Endothelial cell of umbilical vein (primary cell): ENCODE results near the gene RINL. TPM values are rescaled to one million over a fixed set of nuclear protein-coding genes. Genes with fewer than 3 reads are reported as not detected.

Experiments
- BruUV-seq: library from RNA; stranded (reverse); fragments of 400-500 nt; replicated peaks from 2 replicates; lab custom pipeline; 2021; lab: Mats Ljungman, UMichigan
- CTCF ChIA-PET: fragments of 300-600, 350-600 bp; sonication (Branson Sonifier 250); formaldehyde crosslinking; loops from one replicate; lab custom pipeline; 2021; ENCODE audit warnings: antibody characterized with exemption, inconsistent platforms; lab: Charles Lee
- POLR2A ChIA-PET: fragments of 300-600, 350-600 bp; sonication (Branson Sonifier 250); formaldehyde crosslinking; loops from one replicate; lab custom pipeline; 2021; ENCODE audit warnings: antibody characterized with exemption, inconsistent platforms; lab: Charles Lee
- DNase-seq: peaks from one replicate; pipeline ENCODE4 v3.0.0-alpha.2; 2011; ENCODE audit warnings: low read depth, low spot score
- FAIRE-seq: peaks from 2 replicates; lab custom pipeline; 2011; peaks lifted over from hg19 to GRCh38; lab: Jason Lieb, UNC
- H2AFZ ChIP-seq: 2 replicates; pipeline ENCODE4 v1.6.0; 2012; ENCODE audit warnings: low read depth, low read length, control low read depth, inconsistent platforms
- H3K27ac ChIP-seq: 2 replicates; pipeline ENCODE4 v1.5.1; 2011; ENCODE audit warnings: low read depth, mild to moderate bottlenecking, control low read depth, low read length, moderate library complexity; ENCODE audit not compliant: insufficient read depth
- H3K27me3 ChIP-seq, 2 experiments: 2 replicates each; pipeline versions ENCODE4 v1.6.0 to v1.6.1; 2011; ENCODE audit warnings: low read length in 2 of 2, mixed read lengths in 1 of 2; ENCODE audit not compliant: control insufficient read depth in 2 of 2, insufficient read depth in 2 of 2
- H3K36me3 ChIP-seq, 2 experiments: 2 replicates in 1 of 2; 3 replicates in 1 of 2; pipeline ENCODE4 v1.5.1; 2011; ENCODE audit warnings: low read length in 2 of 2, mild to moderate bottlenecking in 1 of 2, moderate library complexity in 1 of 2; ENCODE audit not compliant: control insufficient read depth in 2 of 2, insufficient read depth in 2 of 2; ENCODE audit errors: extremely low read depth in 1 of 2
- H3K4me1 ChIP-seq: 3 replicates; pipeline ENCODE4 v1.5.1; 2011; ENCODE audit warnings: mild to moderate bottlenecking, low read length; ENCODE audit not compliant: control insufficient read depth, insufficient read depth; ENCODE audit errors: extremely low read depth
- H3K4me2 ChIP-seq: 2 replicates; pipeline ENCODE4 v1.6.1; 2011; ENCODE audit warnings: low read length, control low read depth, mixed read lengths; ENCODE audit not compliant: insufficient read depth
- H3K4me3 ChIP-seq, 3 experiments: fragments of 200-600 bp in 1 of 3; sonication (generic), shearing (Covaris generic) in 1 of 3; replicated peaks in 1 of 3; 2 replicates each; pipeline ENCODE4 v1.5.1; 2011 to 2016; ENCODE audit warnings: control low read depth in 3 of 3, low read length in 3 of 3, mild to moderate bottlenecking in 2 of 3, inconsistent platforms in 1 of 3, low read depth in 1 of 3, moderate library complexity in 1 of 3; ENCODE audit not compliant: insufficient read depth in 1 of 3
- H3K79me2 ChIP-seq: 2 replicates; pipeline ENCODE4 v1.6.0; 2012; ENCODE audit warnings: low read length, inconsistent platforms; ENCODE audit not compliant: control insufficient read depth, insufficient read depth
- H3K9ac ChIP-seq: replicated peaks from 2 replicates; pipeline ENCODE3; 2011; ENCODE audit warnings: low read length, control low read depth; ENCODE audit not compliant: insufficient read depth; ENCODE audit errors: extremely low read depth
- H3K9me1 ChIP-seq: replicated peaks from 3 replicates; pipeline ENCODE4 v1.6.0; 2011; ENCODE audit warnings: mild to moderate bottlenecking, low read length; ENCODE audit not compliant: control insufficient read depth, insufficient read depth; ENCODE audit errors: extremely low read depth
- H3K9me3 ChIP-seq: replicated peaks from 2 replicates; pipeline ENCODE4 v1.5.1; 2012; ENCODE audit warnings: low read length, inconsistent platforms; ENCODE audit not compliant: control insufficient read depth, insufficient read depth
- H4K20me1 ChIP-seq: replicated peaks from 2 replicates; pipeline ENCODE3; 2011; ENCODE audit warnings: mild to moderate bottlenecking, low read length; ENCODE audit not compliant: control insufficient read depth, insufficient read depth; ENCODE audit errors: extremely low read depth
- EZH2 ChIP-seq: IDR thresholded peaks from 2 replicates; pipeline ENCODE4 v1.6.1; 2012; ENCODE audit warnings: borderline replicate concordance, low read depth, mild to moderate bottlenecking, moderate library complexity, low read length, inconsistent platforms; ENCODE audit not compliant: severe bottlenecking
- FOS ChIP-seq: IDR thresholded peaks from 2 replicates; pipeline ENCODE4 v1.6.1; 2011; ENCODE audit warnings: mild to moderate bottlenecking, low read length, moderate library complexity, borderline replicate concordance; ENCODE audit not compliant: insufficient read depth
- GATA2 ChIP-seq: IDR thresholded peaks from 2 replicates; pipeline ENCODE4 v1.7.0; 2011; ENCODE audit warnings: low read depth, mild to moderate bottlenecking, moderate library complexity, mixed read lengths, low read length; ENCODE audit not compliant: insufficient read length, insufficient read depth
- JUN ChIP-seq: IDR thresholded peaks from 2 replicates; pipeline ENCODE4 v1.6.1; 2011; ENCODE audit warnings: borderline replicate concordance, low read depth; ENCODE audit not compliant: insufficient read length, insufficient read depth
- MYC ChIP-seq: IDR thresholded peaks from one replicate; pipeline ENCODE4 v1.6.1; 2011; ENCODE audit warnings: mild to moderate bottlenecking, low read depth, low read length
- POLR2A ChIP-seq: IDR thresholded peaks from 2 replicates; pipeline ENCODE4 v1.6.1; 2012; ENCODE audit warnings: low read depth, mild to moderate bottlenecking, control low read depth, low read length
- POLR2AphosphoS5 ChIP-seq: IDR thresholded peaks from 2 replicates; pipeline ENCODE4 v1.6.1; 2012; ENCODE audit warnings: low read depth, mild to moderate bottlenecking, control low read depth, low read length, moderate library complexity; ENCODE audit not compliant: insufficient read depth
- dilution Hi-C: fragments of 300-500 bp; cut with MboI; formaldehyde crosslinking; loops from one replicate; pipeline ENCODE4 v1.15.0; 2019; ENCODE audit warnings: low sequenced_read_pairs; ENCODE audit not compliant: extremely low pct_ligation_motif_present
- intact Hi-C: fragments of 100-400 bp; cut with micrococcal nuclease; formaldehyde crosslinking; loops from one replicate; pipeline ENCODE4 v1.10.0; 2022
- polyA plus RNA-seq, 4 experiments: library from polyadenylated mRNA; depleted of rRNA in 3 of 4; stranded (reverse) in 3 of 4; unstranded in 1 of 4; fragments of >200 nt; gene quantifications; 2 replicates each; pipeline versions ENCODE4 v1.2.1 to v1.2.3, GENCODE V29; 2011 to 2012; ENCODE audit warnings: missing spikeins in 1 of 4
- total RNA-seq: library from RNA; stranded (reverse); gene quantifications from 2 replicates; pipeline ENCODE4 v1.2.3, GENCODE V29; 2021
- TF ChIP-seq, protein P1 (sequence below), 2 donors: IDR thresholded peaks; 1 replicate in 1 of 2; 2 replicates in 1 of 2; pipeline ENCODE4 v1.5.1; 2011; ENCODE audit warnings: low read length in 2 of 2, mild to moderate bottlenecking in 2 of 2, moderate library complexity in 2 of 2, control low read depth in 1 of 2, inconsistent platforms in 1 of 2, low read depth in 1 of 2; ENCODE audit not compliant: insufficient read depth in 1 of 2; ENCODE audit errors: extremely low read depth in 1 of 2
- TF ChIP-seq, protein P2 (sequence below): IDR thresholded peaks from 2 replicates; pipeline ENCODE4 v1.6.1; 2011; ENCODE audit not compliant: insufficient read depth, insufficient read length

The RINL gene
- total and polyA plus RNA-seq, 2 donors (not counting 3 experiments of a cell fraction or from before 2014, with no cell fraction given) = 5.3 to 10.1 TPM

DNA sequence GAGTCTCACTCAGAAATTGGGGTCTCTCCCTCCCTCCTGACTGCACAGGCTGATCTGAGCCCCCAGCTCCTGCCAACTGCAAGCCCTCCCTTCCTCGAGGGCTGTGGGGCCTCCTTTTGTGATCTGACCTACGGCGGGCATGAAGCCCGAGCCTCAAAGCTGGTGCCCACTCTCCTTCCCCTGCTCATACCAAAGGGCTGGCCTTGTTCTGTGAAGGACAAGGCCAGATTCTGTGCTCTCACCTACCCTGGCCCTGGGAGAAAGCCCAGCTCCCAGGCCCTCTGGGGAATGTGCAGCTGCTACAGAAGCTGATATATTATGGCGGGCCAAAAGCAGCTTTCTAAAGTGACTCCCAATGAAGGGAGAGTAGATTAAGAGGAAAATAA, 37.5 kb downstream of the RINL start:
- Histone ChIP-seq H3K27ac (no peak overlapping the region), H3K4me2 (no peak overlapping the region), H3K9me3 (no peaks in the 10 kb centered on the region), H3K36me3 (peaks cover 60 to 85% of the 10 kb centered on the region in 2 experiments), H4K20me1 (no peaks in the 10 kb centered on the region), H3K27me3 (no peaks in the 10 kb centered on the region), H3K4me1 (no peaks in the 10 kb centered on the region), H3K79me2 (peaks cover 42% of the 10 kb centered on the region), H3K9ac (no peak overlapping the region), H3K4me3 (no peak overlapping the region), H3K9me1 (no peaks in the 10 kb centered on the region), H2AFZ (no peak overlapping the region)
- no TSS peak for BruUV-seq
- TF ChIP-seq FOS (no peak), POLR2A (no peak), POLR2AphosphoS5 (no peak), JUN (no peak), MYC (no peak), EZH2 (no peak), GATA2 (no peak)
- TF ChIP-seq, protein P1, sequence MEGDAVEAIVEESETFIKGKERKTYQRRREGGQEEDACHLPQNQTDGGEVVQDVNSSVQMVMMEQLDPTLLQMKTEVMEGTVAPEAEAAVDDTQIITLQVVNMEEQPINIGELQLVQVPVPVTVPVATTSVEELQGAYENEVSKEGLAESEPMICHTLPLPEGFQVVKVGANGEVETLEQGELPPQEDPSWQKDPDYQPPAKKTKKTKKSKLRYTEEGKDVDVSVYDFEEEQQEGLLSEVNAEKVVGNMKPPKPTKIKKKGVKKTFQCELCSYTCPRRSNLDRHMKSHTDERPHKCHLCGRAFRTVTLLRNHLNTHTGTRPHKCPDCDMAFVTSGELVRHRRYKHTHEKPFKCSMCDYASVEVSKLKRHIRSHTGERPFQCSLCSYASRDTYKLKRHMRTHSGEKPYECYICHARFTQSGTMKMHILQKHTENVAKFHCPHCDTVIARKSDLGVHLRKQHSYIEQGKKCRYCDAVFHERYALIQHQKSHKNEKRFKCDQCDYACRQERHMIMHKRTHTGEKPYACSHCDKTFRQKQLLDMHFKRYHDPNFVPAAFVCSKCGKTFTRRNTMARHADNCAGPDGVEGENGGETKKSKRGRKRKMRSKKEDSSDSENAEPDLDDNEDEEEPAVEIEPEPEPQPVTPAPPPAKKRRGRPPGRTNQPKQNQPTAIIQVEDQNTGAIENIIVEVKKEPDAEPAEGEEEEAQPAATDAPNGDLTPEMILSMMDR (IDR thresholded peaks at IDR 0.05; ENCODE audit: extremely low read depth in 1 of 2, insufficient read depth in 1 of 2, low read depth in 1 of 2, low read length in 2 of 2) = no peak
- TF ChIP-seq, protein P2, sequence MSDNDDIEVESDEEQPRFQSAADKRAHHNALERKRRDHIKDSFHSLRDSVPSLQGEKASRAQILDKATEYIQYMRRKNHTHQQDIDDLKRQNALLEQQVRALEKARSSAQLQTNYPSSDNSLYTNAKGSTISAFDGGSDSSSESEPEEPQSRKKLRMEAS = no peak
- intact Hi-C loops (no loop called here), dilution Hi-C loops (no loop called here)
- no peak for DNase-seq
- CTCF ChIA-PET = interaction anchor here (0.8 to 1.5 kb wide), 2 partner anchors 29 to 47 kb away, joined by 3 read pairs; no protein-coding TSS in a partner anchor
- POLR2A ChIA-PET = interaction anchor here (0.9 to 1.2 kb wide), 2 partner anchors 9 kb away, joined by 3 read pairs; partner anchors contain the start of gene ECH1
- no peak for FAIRE-seq
